ENCODE results near the gene SYNE1.

The SYNE1 gene

GRCh38 chr6:152391179-152391880 is 245.8 kb downstream of the SYNE1 start:
- FAIRE-seq (no peak), DNase-seq (ENCODE audit: extremely low spot score, insufficient read length, low read depth) (no peak)

- FAIRE-seq (no peak), DNase-seq (ENCODE audit: extremely low spot score, insufficient read length, low read depth) (no peak)
These were observed 250.1 kb downstream of the SYNE1 start for GRCh38 chr6:152387091-152387490.

GRCh38 chr6:152386131-152386530 is 251.0 kb downstream of the SYNE1 start:
- no peak for DNase-seq (ENCODE audit: extremely low spot score, insufficient read length, low read depth)
- FAIRE-seq = no peak

- FAIRE-seq = no peak
- DNase-seq (ENCODE audit: extremely low spot score, insufficient read length, low read depth) = no peak
These were observed 255.9 kb downstream of the SYNE1 start for GRCh38 chr6:152380993-152381898.

GRCh38 chr6:152380351-152380767 is 256.8 kb downstream of the SYNE1 start:
- no peak for FAIRE-seq
- no peak for DNase-seq (ENCODE audit: extremely low spot score, insufficient read length, low read depth)

GRCh38 chr6:152379423-152379822 is 257.7 kb downstream of the SYNE1 start:
- no peak for FAIRE-seq
- DNase-seq (ENCODE audit: extremely low spot score, insufficient read length, low read depth) = no peak

GRCh38 chr6:152378169-152378568 is 259.0 kb downstream of the SYNE1 start:
- no peak for FAIRE-seq

GRCh38 chr6:152375197-152375596 is 262.0 kb downstream of the SYNE1 start:
- FAIRE-seq = no peak

More at GRCh38 chr6:152378169-152378568, 259.0 kb downstream of the SYNE1 start:
- DNase-seq (ENCODE audit: extremely low spot score, insufficient read length, low read depth) = no peak

GRCh38 chr6:152372945-152373344 is 264.2 kb downstream of the SYNE1 start:
- DNase-seq (ENCODE audit: extremely low spot score, insufficient read length, low read depth) = no peak
- FAIRE-seq = no peak

More at GRCh38 chr6:152375197-152375596, 262.0 kb downstream of the SYNE1 start:
- DNase-seq (ENCODE audit: extremely low spot score, insufficient read length, low read depth) = no peak

GRCh38 chr6:152371775-152372174 is 265.4 kb downstream of the SYNE1 start:
- no peak for FAIRE-seq
- no peak for DNase-seq (ENCODE audit: extremely low spot score, insufficient read length, low read depth)

- DNase-seq (ENCODE audit: extremely low spot score, insufficient read length, low read depth) (no peak), FAIRE-seq (no peak)
These were observed 268.2 kb downstream of the SYNE1 start for GRCh38 chr6:152368751-152369624.

- FAIRE-seq (no peak), DNase-seq (ENCODE audit: extremely low spot score, insufficient read length, low read depth) (no peak)
These were observed 272.3 kb downstream of the SYNE1 start for GRCh38 chr6:152364866-152365265.

GRCh38 chr6:152360034-152360433 is 277.1 kb downstream of the SYNE1 start:
- no peak for DNase-seq (ENCODE audit: extremely low spot score, insufficient read length, low read depth)
- no peak for FAIRE-seq

GRCh38 chr6:152356662-152357061 is 280.5 kb downstream of the SYNE1 start:
- no peak for DNase-seq (ENCODE audit: extremely low spot score, insufficient read length, low read depth)
- FAIRE-seq = peak; percentile 66

GRCh38 chr6:152356016-152356415 is 281.1 kb downstream of the SYNE1 start:
- FAIRE-seq (no peak), DNase-seq (ENCODE audit: extremely low spot score, insufficient read length, low read depth) (no peak)

GRCh38 chr6:152355166-152355565 is 282.0 kb downstream of the SYNE1 start:
- FAIRE-seq = no peak

GRCh38 chr6:152353440-152353839 is 283.7 kb downstream of the SYNE1 start:
- DNase-seq (ENCODE audit: extremely low spot score, insufficient read length, low read depth) (no peak), FAIRE-seq (no peak)

More at GRCh38 chr6:152355166-152355565, 282.0 kb downstream of the SYNE1 start:
- DNase-seq (ENCODE audit: extremely low spot score, insufficient read length, low read depth) = no peak

- DNase-seq (ENCODE audit: extremely low spot score, insufficient read length, low read depth) (no peak), FAIRE-seq (no peak)
These were observed 285.4 kb downstream of the SYNE1 start for GRCh38 chr6:152351742-152352141.

GRCh38 chr6:152351110-152351509 is 286.1 kb downstream of the SYNE1 start:
- FAIRE-seq = no peak

GRCh38 chr6:152348116-152348515 is 289.0 kb downstream of the SYNE1 start:
- FAIRE-seq (no peak), DNase-seq (ENCODE audit: extremely low spot score, insufficient read length, low read depth) (no peak)

More at GRCh38 chr6:152351110-152351509, 286.1 kb downstream of the SYNE1 start:
- no peak for DNase-seq (ENCODE audit: extremely low spot score, insufficient read length, low read depth)
